ENCODE data around the gene TLK2.
"Not testable (repeated sequence)": the region's sequence is repeated elsewhere in the genome, so short reads cannot be mapped to it uniquely, and the experiment has no call there.

Gene TLK2

DNA sequence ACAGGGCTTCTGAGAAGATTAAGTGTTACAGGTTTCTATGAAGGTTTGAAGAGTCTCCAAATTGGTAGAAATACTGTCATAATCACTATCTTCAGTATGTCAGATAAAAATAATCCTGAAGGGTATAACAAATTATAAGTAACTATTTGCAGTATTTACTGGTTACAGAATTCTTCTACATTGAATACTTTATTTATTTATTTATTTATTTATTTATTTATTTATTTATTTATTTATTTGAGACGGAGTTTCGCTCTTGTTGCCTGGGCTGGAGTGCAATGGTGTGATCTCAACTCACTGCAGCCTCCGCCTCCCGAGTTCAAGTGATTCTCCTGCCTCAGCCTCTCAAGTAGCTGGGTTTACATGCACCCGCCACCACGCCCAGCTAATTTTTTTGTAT, 125.2 kb downstream of the TLK2 start:
- DNase-seq = not testable (repeated sequence)

DNA sequence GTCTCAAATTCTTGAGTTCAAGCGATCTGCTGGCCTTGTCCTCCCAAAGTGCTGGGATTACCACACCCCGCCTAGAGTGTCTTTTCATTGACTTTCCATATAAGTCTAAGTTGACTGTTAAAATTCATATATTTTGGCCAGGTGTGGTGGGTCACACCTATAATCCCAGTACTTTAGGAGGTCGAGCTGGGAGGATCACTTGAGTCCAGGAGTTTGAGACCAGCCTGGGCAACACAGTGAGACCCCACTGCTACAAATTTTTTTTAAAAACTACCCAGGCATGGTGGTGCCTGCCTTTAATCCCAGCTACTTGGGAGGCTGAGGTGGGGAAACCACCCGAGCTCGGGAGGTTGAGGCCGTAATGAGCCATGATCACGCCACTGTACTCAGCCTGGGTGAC, 127.0 kb downstream of the TLK2 start:
- no peak for DNase-seq

DNA sequence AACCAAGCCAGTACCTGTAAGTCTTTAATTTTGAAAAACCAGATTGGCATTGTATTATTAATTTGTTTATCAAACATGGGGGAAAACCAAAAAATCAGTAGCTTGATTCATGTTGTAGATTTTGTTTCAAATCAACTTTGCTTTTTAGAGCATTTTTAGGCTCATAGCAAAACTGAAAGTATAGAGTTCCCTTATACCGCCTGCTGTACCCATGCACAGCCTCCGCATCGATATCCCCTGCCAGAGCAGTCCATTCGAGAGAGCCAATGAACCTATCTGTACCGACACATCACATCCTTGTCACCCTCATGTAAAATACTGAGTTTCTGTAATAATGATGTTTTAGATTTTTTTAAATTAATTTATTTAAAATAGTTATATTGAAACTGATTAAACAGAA, 132.7 kb downstream of the TLK2 start:
- DNase-seq = no peak

DNA sequence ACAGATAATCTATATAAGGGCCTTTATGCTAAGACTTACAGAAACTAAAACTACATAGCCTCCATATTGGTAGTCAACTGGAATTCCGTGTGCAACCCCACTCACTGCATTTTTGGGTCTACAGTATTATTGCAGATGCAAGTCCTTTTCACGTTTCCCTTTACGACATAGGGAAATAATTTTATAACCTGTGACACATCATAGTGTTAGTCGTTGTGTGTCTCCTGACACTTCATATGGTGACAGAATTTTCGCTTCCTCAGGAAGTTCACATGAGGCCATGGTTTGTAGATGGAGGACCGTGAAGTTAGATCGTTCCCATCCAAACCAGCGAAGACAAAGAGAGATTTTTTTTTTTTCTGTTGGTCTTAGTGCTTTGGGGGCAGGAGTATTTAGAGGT, 133.1 kb downstream of the TLK2 start:
- DNase-seq = no peak

DNA sequence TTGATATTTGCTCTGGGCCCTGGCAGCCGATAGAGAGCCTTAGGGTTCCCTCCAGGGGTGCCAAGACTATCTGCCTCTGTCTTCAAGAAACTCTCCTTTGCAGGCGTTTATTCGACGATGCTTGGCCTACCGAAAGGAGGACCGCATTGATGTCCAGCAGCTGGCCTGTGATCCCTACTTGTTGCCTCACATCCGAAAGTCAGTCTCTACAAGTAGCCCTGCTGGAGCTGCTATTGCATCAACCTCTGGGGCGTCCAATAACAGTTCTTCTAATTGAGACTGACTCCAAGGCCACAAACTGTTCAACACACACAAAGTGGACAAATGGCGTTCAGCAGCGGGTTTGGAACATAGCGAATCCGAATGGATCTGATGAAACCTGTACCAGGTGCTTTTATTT, 133.7 kb downstream of the TLK2 start:
- not testable (repeated sequence) for DNase-seq

DNA sequence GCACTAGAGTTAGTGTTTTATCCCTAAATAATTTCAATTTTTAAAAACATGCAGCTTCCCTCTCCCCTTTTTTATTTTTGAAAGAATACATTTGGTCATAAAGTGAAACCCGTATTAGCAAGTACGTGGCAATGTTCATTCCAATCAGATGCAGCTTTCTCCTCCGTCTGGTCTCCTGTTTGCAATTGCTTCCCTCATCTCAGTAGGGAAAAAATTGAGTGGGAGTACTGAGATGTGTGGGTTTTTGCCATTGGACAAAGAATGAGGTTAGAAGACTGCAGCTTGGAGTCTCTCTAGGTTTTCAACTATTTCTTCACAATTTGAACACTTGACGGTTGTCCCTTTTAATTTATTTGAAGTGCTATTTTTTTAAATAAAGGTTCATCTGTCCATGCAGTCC, 134.5 kb downstream of the TLK2 start:
- DNase-seq = peak; percentile 37

DNA sequence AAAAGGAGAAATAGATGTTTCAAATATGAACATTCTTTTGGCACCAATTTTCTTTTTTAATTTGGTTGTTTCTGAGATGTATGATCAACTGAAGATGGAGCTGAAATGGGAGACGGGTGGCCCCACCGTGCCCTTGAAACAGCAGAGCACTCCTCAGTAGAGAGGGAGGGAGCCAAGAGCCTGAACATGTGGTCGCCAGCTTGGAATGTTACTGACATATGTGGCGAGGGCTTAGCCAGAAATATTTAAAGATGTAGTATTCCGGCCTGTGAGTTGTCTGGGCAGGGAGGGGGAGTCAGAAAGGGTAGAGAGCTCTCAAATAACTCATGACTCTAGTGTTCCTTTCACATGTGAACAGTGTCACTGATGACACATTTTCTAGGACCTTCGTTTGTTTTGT, 135.5 kb downstream of the TLK2 start:
- peak; percentile 95 for DNase-seq

DNA sequence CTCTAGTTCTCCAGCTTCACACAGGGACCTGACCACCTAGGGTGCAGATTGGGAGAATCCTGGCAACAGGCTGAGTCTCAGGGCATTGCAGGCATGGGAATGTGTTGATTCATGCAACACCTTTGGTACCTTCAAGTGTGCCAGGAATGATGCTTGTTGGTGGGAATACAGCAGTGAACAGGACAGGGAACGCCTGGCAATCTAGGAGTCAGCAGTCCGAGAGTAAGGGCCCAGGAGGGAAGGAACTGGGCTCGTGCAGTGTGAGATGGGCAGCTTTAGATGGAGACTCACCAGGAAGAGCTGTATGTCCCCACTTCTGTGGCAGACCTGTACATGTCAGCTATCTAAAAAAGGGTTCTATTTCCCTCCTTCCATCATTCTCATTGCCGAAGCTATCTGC, 136.9 kb downstream of the TLK2 start:
- no peak for DNase-seq

DNA sequence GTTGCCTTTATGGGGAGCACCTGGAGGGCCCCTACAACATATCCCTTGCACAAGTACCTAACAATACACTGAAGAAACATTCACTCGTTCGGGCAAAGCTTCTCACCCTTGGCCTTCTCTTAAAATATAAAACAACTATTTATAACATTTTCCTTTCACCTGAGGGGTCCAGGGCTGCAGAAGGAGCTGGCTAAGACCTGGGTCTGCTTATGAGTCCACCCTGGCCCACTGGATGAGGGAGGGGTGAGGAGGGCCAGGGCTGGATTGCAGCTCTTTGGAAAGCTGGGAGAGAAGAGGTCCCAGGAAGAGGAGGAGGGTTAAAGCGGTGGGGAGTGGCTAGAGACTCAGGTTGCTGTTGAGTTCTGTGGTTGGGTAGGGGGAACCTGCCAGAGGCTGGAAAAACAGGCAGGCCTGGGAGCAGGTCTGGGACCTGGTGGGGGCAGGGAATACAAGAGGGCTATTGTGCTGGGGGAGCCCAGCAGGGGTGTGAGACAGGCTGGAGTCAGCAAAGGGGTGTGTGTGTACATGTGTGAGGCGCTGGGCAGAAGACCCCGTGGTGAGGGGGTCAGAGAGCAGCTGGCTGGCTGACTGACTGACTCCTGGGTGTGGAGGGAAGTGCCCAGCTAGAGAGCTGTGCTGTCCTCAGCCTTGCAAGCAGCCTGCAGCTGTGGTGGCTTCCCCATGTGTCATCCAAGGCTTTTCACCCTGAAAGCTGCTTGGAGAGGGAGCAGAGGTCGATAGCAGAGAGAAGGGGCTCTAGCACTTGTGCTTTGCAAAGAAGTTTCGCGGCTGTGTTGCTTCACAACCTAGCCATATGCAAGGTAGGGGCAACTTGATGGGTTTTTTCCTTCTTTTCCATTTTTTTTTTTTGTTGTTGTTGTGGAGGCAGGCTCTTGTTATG, 138.6 kb downstream of the TLK2 start:
- no peak for DNase-seq

DNA sequence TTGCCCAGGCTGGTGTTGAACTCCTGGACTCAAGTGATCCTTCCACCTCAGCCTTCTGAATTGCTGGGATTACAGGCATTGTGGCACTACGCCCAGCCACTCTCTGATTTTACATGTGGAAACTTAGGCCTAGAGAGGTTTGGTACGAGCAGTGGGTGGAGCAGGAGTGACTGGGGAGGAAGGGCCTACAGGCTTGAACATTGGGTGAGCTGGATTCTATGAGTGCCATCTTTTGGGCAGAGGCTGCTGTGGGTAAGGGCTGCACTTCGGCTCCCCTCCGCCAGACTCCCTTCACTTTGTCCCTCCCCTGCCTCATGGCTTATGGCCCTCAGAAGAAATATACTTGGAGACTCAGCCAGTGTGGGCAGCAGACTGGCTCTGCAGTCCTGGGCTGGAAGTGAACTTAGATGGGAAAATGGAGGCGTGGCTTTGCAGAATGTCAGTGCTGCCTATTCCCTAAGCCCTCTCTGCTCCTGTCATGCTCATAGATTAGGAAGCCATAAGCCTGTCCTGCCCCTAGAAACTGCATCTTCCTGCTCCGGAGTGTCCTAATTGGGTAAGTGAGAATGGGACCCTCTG, 139.4 kb downstream of the TLK2 start:
- peak; percentile 59 for DNase-seq

DNA sequence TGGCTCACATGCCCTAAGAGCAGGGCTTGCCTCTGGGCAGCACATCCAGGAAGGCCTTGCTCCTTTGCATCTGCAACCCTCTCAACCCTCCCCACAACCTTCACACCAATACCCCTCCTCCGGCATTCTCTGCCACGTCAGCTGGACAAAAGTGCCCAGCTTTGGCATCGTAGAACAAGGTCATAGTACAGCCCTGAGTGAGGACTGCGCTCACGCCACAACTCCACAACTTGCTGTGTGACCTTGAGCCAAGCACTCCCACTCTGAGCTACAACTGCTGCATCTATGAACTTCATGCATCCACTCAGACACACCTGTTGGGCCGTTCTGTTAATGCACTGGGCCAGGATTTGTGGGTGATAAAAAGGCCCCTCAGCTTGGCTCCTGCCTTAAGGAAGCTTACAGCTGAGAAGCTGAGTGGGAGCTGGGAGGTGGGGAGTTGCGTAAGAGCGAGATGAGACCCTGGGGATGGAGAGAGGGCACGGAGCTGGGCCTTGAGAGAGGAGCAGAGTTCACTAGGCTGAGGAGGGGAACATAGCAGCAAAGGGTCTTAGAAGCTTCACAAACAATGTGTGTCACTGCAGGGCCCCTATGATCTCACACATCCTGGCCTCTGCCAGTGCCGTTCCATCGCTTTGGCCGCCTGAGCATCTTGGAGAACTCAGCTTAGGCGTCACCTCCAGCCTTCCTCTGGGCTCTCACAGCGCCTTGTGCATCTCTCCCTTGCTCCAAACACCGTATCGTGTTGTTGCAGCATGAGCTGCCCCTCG, 140.2 kb downstream of the TLK2 start:
- no peak for DNase-seq

DNA sequence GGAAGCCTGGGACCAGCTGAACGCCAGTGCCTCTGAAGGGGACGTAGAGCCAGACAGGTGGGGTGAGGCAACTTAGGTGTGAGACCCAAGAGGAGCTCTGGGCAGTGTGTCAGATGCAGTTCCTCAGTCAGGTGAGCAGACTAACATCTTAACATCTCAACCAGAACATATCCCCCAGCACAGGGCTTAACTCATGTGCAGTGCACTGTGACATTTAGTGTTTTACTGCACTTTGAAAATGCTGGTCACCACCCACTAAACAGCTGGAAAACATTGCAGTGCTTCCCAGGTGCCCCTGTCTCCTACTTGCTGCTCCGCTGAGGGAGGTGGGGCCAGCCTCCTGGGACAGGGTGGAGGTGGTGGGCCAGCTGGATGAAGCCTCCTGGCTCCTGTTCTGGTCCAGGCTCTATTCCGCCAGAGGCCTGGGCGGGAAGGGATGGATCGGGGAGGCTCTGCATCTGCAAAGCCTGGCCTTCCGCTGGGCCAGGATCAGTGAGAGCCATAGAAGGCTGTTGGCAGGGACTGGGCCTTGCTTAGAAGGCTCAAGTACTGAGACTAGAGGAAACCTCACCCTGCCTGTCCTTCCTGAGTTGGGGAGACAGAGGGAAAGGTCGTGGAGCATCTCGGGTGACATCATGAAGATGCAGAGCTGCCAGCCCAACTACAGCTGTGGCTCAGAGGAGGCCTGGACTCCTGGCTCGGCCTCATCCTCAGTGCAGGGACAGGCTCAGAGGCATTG, 141.0 kb downstream of the TLK2 start:
- no peak for DNase-seq

DNA sequence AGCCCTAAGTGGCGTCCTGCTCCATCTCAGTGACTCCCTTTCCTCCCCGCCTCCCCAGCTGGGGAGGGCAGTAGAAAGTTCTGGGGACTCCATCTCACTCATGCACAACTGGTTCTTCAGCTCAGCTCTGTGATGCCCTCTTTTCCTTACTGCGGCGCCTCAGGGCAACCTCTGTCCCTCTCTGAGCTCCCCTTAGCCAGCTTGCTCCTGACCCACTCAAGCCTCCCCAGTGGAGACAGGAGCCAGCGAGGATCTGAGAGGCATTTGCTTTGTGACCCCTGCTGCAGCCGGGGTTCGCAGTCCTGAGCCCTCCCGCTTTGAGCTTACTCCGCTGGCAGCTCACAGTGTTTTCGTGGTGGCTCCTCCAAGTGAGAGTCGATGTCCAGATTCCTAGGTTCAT, 142.6 kb downstream of the TLK2 start:
- DNase-seq = no peak

DNA sequence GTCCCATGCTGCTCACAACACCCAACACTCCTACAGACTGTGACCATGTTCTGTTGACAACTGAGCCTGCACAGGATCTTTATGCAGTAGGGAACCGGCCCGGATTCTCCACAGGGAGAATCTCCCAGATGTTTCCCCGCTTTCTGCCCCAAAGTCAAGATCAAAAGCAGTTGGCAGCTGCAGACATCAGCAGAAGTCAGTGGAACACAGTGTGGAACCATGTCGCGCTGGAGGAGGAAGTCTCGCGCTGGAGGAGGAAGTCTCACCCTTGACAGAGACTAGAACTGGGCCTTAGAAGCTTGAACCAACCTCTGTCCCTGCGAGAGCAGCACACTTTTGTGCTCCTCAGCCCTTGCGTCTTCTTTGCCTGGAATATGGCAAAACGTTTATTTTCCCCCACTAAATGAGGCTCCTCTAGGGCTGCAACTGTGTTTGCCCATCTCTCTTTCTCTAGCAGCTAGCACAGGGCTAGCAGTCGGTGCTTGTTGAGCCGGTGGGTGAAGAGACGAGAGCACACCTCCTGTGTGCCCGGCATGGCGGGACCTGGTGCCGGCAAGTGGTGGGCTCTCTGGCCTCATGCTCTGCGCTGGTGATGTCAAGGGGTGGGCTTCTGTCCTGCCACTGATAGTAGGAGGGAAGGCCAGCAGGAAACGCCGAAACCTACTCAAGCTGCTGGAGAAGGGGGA, 146.7 kb downstream of the TLK2 start:
- DNase-seq = no peak

DNA sequence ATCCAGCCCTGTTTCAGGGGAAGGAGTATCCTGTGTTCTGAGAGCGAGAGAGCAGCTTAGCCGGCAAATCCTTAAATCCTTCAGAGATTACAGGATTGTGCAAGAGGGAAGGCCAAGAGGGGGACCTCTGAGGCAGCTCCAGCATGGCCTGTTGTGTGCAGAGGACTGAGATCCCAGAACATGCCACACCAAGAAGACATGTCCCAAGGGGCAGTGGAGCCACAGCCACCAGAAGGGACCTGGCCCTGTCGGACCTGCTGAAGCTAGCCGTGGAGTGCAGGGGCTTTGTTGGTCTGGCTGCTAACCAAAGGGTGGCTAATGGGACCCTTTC, 147.2 kb downstream of the TLK2 start:
- no peak for DNase-seq

DNA sequence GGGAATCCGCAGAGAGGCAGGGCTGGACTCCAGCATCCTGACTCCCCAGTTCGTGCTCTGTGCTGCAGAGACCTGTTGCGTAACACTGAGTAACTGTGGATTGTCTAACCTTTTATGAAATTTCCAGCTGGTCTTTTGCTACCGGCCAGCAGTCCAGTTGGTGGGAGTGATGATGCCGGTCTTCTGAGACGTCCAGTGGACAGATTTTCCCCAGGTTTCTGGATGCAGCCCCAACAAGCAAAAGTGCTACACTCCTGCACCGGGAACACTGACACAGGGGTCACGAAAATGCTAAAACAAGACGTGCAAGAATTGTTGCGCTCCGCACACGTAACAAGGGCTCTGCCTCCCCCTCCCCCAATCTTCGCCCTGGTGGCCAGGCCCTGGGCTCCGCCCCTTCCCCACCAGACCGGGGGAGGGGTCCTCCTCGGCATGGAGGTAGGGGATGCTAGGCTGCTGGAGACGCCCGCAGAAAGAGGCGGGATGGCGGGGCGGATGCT, 148.1 kb downstream of the TLK2 start:
- peak; percentile 70 for DNase-seq

DNA sequence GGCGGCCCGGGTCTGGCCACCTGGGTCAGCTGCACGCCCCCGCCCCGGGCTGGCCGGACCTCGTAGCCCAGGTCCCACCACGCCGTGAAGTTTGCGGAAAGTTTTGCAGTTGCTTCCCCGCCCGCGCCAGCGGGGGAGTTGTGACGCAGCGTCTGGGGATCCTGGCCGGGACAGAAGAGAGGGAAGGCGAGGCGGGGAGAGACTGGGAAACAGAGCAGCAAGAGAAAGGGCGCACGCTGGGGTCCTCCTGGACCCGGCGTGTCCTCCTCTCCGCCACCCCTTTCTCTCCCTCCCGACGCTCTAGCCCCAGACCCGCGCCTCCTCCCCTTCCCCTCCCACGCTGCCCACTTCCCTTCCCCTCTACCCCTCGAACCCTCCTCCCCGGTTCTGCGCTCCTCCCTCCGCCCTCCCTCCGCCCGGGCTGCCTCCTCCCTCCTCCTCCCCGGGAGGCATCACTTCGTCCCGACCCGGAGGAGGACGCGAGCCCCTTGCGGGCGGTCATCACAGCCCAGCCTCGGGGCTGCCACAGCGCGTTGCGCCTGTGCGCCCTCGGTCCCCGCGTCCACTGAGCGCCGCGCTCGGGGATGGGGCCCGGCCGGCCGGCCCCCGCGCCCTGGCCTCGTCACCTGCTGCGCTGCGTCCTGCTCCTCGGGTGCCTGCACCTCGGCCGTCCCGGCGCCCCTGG, 148.7 kb downstream of the TLK2 start, which contains the start of gene MRC2:
MRC2 (plus strand) TSS at position 452 of the 685 bp plus-strand sequence; CDS start at position 585, 133 bp downstream.
- peak; percentile 88 for DNase-seq

DNA sequence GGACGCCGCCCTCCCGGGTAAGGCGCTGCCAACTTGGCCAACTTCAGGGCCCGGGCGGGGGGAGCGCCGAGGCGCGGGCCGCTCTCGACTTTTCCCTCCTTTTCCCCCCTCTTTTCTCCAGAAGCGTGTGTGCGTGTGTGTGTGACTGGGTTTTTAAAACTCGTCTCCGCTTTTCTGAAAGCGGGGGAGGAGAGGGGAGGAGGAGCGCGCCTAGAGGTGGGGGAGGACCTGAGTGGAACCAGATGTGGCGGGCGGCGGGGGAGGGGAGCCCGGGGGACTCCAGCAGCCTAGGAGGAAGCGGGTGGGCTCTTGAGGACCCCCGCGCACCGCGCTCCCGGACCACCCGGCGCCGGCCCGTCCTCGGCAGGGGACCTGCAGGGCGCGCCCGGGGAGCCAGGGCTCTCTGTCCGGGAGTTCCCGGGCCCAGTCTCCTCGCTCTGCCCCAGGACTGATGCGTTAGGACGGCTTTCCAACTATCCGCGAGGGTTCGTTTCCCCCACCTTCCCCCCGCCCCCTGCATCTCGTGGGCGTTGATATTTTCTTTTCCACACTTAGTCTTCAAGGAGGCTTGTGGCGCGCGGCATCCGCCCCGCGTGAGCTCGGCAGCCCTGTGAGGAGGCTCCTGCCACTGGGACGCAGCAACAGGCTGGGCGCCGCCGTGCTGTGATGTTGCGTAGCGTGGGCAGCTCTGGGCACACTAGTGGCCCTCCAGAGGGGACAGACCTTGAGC, 149.4 kb downstream of the TLK2 start:
- peak; percentile 91 for DNase-seq

DNA sequence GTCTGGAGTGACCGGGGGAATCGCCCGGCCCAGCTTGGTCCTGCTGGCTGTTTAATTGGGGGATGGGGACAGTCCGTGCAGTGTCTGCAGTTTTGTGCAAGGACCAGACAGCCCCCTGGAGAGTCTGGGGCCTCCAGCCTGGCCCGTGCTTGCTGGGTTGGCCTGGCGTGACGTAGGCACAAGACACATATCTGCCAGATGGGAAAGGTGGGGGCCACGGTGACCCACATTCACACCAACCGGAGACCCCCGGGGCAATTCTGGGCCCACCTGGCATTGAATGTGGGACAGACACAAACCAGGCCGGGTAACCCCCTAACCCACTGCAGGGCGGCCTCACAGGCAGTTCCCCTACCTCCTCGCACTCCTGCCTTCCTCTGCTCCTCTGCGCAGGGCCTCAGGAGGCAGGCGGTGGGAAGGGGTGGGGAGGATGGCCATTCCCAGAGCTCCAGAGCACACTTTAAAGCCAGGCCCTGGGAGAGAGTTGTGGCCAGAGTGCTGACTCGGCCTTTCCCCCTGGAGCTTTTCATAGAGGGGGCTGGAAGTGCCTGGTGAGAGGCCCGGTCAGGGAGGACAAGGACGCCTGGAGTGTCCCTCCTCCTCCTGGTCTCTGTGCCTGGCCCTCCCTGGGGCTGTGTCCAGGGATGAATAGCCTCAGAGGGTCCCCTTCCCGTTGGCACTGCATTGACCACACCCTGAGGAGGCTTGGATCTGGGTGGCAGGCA, 150.4 kb downstream of the TLK2 start:
- DNase-seq = peak; percentile 94
